Breast epithelium (tissue), 4 donors: ENCODE results near the gene CCDC86. TPM values are rescaled to one million over a fixed set of nuclear protein-coding genes. Genes with fewer than 3 reads are reported as not detected.

Experiments
- DNase-seq, 2 donors: peaks; one replicate each; pipeline ENCODE4 v3.0.0-alpha.2; 2019; ENCODE audit warnings: low spot score in 2 of 2
- H3K27ac ChIP-seq, 2 donors: fragments of 200-600 bp; sonication (generic) in 1 of 2; one replicate each; pipeline ENCODE4 v1.5.1; 2016 to 2019; ENCODE audit warnings: mild to moderate bottlenecking in 1 of 2
- H3K27me3 ChIP-seq, 2 donors: fragments of 200-600 bp; sonication (generic) in 1 of 2; one replicate each; pipeline versions ENCODE4 v1.5.1 to v1.6.0; 2017 to 2019; ENCODE audit warnings: control low read depth in 1 of 2, mild to moderate bottlenecking in 1 of 2
- H3K36me3 ChIP-seq: fragments of 200-600 bp; one replicate; pipeline ENCODE4 v1.5.1; 2019
- H3K4me1 ChIP-seq, 2 donors: fragments of 200-600 bp; sonication (generic); one replicate each; pipeline ENCODE4 v1.5.1; 2016 to 2019; ENCODE audit warnings: control low read depth in 1 of 2
- H3K4me3 ChIP-seq, 3 donors: fragments of 200-600 bp; sonication (generic); 1 replicate in 2 of 3; 2 replicates in 1 of 3; pipeline ENCODE4 v1.5.1; 2016 to 2019; ENCODE audit warnings: mild to moderate bottlenecking in 3 of 3, moderate library complexity in 2 of 3
- H3K9me3 ChIP-seq, 2 donors: fragments of 200-600 bp; sonication (generic) in 1 of 2; one replicate each; pipeline ENCODE4 v1.5.1; 2016 to 2019; ENCODE audit warnings: control low read depth in 1 of 2
- POLR2A ChIP-seq: fragments of 450-650 bp; IDR thresholded peaks from one replicate; pipeline ENCODE4 v1.6.1; 2016; ENCODE audit warnings: antibody characterized with exemption, mild to moderate bottlenecking, moderate library complexity
- POLR2AphosphoS5 ChIP-seq, 3 donors: sonication (generic); formaldehyde crosslinking; IDR thresholded peaks; one replicate each; pipeline ENCODE4 v1.6.1; 2017; ENCODE audit warnings: antibody characterized with exemption in 3 of 3
- intact Hi-C: fragments of 100-400 bp; cut with DNase I; formaldehyde crosslinking; loops from one replicate; pipeline ENCODE4 v1.15.1; 2023; ENCODE audit warnings: low total_unique reads
- total RNA-seq, 3 donors: library from RNA; depleted of rRNA; stranded (reverse); fragments of >200 nt; gene quantifications; one replicate each; pipeline ENCODE4 v1.1.0, GENCODE V29; 2016
- TF ChIP-seq, protein P1 (sequence below), 3 donors: fragments of 450-650 bp; IDR thresholded peaks; one replicate each; pipeline ENCODE4 v1.5.1; 2016 to 2017; ENCODE audit warnings: antibody characterized with exemption in 3 of 3, mild to moderate bottlenecking in 3 of 3, moderate library complexity in 3 of 3

CCDC86 gene
- total RNA-seq, 3 donors from 2014 or later, result 17.8 to 22.9 (median 19.5) TPM

DNA sequence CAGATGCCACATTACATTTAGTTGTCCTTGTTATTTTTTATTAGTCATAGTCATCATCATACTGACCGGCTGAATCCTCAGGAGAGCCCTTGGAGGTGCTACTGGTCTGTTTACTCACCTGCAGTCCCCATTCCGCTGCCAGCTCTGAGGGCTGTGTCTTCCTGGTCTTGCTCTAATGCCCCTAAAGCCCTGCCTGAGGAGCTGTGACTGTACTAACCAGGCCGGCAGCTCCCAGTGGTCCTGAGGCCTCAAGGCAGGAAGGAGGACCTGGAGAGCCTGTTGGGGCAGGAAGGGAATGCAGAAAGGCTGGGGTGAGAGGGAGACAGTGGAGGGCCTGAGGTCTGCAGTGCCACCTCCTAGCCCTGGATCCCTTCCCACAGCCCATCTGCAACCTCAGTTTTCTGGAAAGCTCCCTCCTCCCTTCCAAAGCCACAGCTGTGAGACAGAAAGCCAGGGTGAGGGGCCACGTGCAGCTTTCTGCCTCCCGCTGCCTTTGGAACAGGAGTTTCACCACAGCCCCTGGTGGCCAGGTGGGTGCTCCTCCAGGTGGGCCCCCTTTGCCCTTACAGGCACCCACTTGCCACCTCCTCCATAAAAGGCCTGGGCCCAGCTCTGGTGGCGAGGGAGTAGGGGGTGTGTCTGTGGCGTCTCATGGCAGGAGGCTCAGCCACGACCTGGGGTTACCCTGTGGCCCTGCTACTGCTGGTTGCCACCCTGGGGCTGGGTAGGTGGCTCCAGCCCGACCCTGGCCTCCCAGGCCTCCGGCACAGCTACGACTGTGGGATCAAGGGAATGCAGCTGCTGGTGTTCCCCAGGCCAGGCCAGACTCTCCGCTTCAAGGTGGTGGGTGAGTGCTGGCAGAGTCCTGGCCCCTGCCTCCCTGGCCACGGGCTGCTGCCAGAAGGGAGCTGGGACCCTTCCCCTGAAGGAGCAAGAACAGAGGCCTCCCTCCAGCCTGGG is 25.3 kb downstream of the CCDC86 start, which contains the start of gene ZP1:
Gene ZP1, plus strand, starts transcription at position 632 of the 960 bp plus-strand sequence. Its CDS starts 20 bp downstream, at position 652.
- no peak within 1 kb of the TSS for H3K27ac ChIP-seq
- no peaks in the 10 kb centered on the region for H3K36me3 ChIP-seq

DNA sequence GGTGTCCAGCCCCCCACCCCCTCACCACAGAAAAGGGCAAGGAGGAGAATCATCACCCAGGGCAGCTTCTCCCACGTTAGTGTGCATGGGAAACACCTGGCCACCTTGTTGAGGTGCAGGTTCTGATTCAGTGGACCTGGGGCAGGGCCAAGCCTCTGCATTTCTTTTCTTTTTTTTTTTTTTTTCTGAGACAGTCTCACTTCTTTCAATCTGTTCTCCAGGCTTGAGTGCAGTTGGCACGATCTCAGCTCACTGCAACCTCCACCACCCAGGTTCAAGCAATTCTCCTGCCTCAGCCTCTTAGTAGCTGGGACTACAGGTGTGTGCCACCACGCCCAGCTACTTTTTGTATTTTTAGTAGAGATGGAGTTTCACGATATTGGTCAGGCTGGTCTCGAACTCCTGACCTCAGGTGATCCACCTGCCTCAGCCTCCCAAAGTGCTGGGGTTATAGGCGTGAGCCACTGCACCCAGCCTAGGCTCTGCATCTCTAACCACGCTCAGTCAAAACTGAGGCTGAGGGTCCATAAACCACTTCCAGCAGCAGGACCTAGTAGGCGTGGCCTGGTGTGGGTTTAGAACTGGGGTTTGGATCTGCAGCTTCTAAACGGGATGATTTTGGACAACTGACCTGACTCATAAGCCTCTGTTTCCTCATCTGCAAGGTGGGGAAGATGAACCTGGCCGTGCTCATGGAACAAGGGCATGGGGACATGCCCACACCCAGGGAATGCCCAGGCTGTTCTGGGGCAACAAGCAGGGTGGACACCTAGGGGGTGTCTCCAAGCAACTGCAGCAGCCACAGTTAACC is 26.2 kb downstream of the CCDC86 start:
- H3K4me3 ChIP-seq, result no peak overlapping the region
- TF ChIP-seq, protein P1, sequence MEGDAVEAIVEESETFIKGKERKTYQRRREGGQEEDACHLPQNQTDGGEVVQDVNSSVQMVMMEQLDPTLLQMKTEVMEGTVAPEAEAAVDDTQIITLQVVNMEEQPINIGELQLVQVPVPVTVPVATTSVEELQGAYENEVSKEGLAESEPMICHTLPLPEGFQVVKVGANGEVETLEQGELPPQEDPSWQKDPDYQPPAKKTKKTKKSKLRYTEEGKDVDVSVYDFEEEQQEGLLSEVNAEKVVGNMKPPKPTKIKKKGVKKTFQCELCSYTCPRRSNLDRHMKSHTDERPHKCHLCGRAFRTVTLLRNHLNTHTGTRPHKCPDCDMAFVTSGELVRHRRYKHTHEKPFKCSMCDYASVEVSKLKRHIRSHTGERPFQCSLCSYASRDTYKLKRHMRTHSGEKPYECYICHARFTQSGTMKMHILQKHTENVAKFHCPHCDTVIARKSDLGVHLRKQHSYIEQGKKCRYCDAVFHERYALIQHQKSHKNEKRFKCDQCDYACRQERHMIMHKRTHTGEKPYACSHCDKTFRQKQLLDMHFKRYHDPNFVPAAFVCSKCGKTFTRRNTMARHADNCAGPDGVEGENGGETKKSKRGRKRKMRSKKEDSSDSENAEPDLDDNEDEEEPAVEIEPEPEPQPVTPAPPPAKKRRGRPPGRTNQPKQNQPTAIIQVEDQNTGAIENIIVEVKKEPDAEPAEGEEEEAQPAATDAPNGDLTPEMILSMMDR (IDR thresholded peaks at IDR 0.05), result no peak
- TF ChIP-seq POLR2A, result no peak
- TF ChIP-seq POLR2AphosphoS5 (IDR thresholded peaks at IDR 0.05), result no peak
- H3K9me3 ChIP-seq, result no peaks in the 10 kb centered on the region
- H3K27ac ChIP-seq, result no peak overlapping the region
- intact Hi-C loops, result no loop called here
- no peaks in the 10 kb centered on the region for H3K27me3 ChIP-seq
- DNase-seq, result no peak
- no peaks in the 10 kb centered on the region for H3K36me3 ChIP-seq
- no peaks in the 10 kb centered on the region for H3K4me1 ChIP-seq

More for the DNA sequence above, 25.3 kb downstream of the CCDC86 start, which contains the start of gene ZP1:
- Histone ChIP-seq H3K4me3 (no peak within 1 kb of the TSS), H3K9me3 (no peaks in the 10 kb centered on the region), H3K27me3 (no peaks in the 10 kb centered on the region), H3K4me1 (no peaks in the 10 kb centered on the region)
- TF ChIP-seq POLR2AphosphoS5 (IDR thresholded peaks at IDR 0.05), result no peak
- DNase-seq, result no peak
- intact Hi-C loops, result no loop called here

DNA sequence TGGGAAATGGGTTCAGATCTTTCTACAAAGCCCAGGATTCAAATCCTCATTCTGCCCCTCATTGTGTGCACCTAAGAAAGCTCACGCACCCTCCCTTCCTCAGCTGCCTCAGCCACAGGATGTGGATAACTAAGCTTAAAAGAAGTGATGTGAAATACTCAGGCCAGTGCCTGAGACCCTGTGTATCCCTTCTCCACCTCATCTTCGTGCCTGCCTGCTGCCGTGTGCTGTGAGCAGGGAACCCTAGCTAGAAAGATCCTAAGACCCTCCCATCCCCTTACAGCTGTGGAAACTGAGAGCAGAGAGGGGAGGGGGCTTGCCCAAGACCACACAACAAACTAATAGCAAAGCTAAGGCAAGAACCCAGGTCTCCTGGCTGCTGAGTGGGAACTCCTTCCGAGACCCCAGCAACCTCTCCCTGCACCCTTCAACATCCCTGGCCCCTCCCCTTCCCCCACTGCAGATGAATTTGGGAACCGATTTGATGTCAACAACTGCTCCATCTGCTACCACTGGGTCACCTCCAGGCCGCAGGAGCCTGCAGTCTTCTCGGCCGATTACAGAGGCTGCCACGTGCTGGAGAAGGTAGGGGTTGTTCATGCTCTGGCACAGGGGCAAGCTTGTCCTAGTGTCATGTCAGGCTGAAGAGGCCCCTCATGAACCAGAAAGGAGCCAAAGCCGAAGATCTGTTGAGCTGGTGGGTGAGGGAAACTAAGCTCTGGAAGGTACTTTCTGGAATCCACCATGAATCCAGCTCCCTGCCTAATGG is 27.0 kb downstream of the CCDC86 start:
- intact Hi-C loops, result no loop called here
- Histone ChIP-seq H3K27me3 (no peaks in the 10 kb centered on the region), H3K9me3 (no peaks in the 10 kb centered on the region), H3K36me3 (no peaks in the 10 kb centered on the region), H3K27ac (no peak overlapping the region), H3K4me1 (no peaks in the 10 kb centered on the region), H3K4me3 (no peak overlapping the region)
- no peak for DNase-seq
- no peak for TF ChIP-seq POLR2AphosphoS5 (IDR thresholded peaks at IDR 0.05)
- TF ChIP-seq, protein P1 (IDR thresholded peaks at IDR 0.05), result no peak
- TF ChIP-seq POLR2A, result no peak

DNA sequence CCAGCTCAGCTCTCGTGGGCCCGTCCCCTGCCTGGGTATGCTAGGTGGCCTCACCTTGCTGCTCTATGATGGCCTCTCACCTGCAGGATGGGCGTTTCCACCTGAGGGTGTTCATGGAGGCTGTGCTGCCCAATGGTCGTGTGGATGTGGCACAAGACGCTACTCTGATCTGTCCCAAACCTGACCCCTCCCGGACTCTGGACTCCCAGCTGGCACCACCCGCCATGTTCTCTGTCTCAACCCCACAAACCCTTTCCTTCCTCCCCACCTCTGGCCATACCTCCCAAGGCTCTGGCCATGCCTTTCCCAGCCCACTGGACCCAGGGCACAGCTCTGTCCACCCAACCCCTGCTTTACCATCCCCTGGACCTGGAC is 27.5 kb downstream of the CCDC86 start:
- Histone ChIP-seq H3K4me3 (no peak overlapping the region), H3K27ac (no peak overlapping the region), H3K36me3 (no peaks in the 10 kb centered on the region), H3K27me3 (no peaks in the 10 kb centered on the region), H3K4me1 (no peaks in the 10 kb centered on the region), H3K9me3 (no peaks in the 10 kb centered on the region)
- intact Hi-C loops, result no loop called here
- TF ChIP-seq, protein P1 (IDR thresholded peaks at IDR 0.05), result no peak
- no peak for TF ChIP-seq POLR2AphosphoS5 (IDR thresholded peaks at IDR 0.05)
- no peak for TF ChIP-seq POLR2A
- DNase-seq, result no peak

DNA sequence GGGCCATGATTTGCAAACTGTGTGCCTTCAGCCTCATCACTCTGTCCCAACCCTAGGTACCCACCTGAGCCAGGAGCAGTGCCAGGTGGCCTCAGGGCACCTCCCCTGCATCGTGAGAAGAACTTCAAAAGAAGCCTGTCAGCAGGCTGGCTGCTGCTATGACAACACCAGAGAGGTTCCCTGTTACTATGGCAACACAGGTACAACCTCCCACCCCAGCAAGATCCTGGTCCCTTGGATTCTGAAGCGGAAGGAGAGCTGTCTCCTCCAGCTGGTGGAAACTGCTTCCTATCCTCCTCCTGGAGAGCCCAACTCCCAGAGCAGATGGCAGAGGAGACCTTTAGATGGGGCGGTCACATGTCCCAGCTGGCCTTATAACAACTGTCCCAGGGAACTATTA is 28.4 kb downstream of the CCDC86 start:
- TF ChIP-seq, protein P1 (IDR thresholded peaks at IDR 0.05), result no peak
- TF ChIP-seq POLR2A (no peak), POLR2AphosphoS5 (IDR thresholded peaks at IDR 0.05) (no peak)
- H3K4me1 ChIP-seq, result no peaks in the 10 kb centered on the region
- H3K36me3 ChIP-seq, result no peaks in the 10 kb centered on the region
- no peak overlapping the region for H3K27ac ChIP-seq
- H3K4me3 ChIP-seq, result no peak overlapping the region
- DNase-seq, result no peak
- intact Hi-C loops, result no loop called here
- H3K9me3 ChIP-seq, result no peaks in the 10 kb centered on the region
- no peaks in the 10 kb centered on the region for H3K27me3 ChIP-seq
